ENCODE measurements around the gene FASLG.

The FASLG gene

DNA sequence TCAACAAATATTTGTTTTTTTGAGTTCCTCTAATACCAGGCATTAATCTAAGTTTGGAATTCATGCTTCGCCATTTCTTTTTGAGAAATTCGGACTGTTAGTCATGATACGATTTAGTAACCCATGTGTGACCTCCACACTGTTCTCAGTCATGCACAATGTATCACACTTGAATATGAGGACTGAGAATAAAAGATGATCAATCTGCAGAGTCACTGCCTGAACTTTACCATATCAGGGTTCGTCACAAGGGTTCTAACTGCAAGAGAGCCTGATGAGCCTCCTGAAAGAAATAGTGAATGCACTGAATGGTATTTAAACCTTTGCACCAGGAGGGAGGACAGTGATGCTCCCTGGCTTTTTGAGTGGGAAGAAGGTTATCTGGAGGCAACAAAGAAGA lies 10.9 kb upstream of the FASLG start:
- no peak for DNase-seq

DNA sequence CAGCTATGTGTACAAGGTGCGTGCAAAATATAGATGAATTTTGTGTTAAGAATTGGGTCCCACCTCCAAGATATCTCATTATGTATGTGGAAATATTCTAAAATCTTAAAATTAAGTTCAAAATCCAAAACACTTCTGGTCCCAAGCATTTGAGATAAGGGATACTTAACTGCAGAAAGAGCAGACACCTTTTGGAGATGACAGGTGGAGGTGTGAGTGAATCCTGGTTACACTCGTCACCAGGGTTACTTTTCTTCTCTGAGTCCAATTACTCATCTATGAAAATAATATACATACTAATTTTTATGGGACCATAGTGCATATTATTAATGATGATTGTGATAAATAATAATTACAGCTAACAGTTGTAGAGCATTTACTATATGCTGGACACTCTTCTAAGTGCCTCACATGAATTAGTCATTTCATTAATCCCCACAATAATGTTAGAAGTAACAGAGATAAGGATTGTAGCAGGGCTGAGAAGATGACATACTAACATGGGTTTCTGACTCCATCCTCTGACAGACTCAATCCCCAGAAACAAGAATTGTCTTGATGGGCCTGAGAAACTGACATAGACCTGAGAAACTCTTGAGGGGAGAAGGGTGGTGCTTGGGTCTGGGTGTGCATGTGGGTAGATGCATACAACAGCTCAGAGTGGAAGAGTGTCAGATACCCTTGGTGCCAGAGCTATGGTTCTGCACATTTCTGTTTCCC lies 8.3 kb upstream of the FASLG start:
- no peak for DNase-seq

DNA sequence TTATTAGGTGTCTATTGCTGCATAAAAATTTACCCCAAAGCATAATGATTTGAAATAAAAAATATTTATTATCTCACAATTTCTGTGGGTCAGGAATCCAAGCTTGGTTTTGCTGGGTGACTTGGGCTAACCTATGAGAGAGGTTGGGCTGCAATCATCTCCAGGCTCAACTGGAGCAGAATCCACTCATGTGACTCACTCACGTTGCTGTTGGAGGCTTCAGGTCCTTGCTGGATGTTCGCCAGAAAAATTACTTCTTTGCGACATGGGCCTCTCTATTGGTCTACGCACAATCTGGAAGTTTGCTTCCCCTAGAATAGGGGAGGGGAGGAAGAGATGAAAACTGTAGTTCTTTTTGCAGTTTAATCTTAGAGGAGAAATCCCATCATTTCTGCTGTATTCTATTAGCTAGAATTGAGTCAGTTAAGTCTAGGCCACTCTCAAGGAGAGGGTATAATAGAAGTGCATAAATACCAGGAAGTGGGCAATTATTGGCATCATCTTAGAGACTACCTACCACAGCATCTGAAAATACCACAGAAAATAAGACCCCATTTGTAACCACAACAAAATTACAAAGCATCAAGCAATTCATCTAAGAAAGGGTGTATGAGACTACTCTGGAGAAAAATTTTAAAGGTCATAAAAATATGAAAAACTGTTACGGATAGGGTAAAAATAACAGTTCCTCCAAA lies 5.7 kb upstream of the FASLG start:
- no peak for DNase-seq

DNA sequence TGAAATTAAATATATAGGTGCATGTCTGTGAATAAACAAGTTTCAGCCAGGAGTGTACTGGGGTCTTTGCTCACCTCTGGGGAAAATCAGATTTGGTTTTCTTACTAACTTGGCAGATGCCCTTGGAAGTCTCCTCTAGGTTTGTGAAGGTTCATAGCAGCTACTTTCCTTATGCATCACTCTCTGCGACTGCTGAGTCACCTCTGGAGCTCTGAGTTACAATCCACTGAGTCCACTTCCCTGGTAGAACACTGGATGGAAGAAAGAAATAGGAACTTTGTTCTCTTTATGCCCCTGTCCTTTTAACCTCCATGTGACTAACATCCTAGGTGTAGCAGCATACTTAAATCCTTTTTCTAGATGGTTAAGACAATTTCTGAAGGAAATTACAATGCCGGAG lies 4.4 kb upstream of the FASLG start:
- DNase-seq = no peak

DNA sequence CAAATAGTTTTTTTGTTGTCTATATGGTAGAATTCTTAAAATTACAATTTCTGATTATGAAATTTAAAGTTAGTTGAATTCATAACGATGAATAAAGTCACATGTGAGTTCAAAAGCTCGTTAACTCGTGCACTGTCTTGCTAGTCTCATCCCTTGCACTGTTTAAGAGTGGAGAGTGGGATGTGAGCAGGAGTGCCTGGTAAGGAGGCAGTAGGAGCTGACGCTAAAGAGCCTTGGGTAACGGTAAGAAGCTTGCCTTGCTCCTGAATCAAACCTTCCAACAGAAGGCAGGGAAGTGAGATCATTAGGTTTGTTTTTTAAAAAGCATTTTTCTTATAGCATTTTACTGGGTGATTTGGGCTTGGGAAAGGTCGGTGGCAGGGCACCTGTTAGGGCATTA lies 2.3 kb upstream of the FASLG start:
- DNase-seq = no peak

DNA sequence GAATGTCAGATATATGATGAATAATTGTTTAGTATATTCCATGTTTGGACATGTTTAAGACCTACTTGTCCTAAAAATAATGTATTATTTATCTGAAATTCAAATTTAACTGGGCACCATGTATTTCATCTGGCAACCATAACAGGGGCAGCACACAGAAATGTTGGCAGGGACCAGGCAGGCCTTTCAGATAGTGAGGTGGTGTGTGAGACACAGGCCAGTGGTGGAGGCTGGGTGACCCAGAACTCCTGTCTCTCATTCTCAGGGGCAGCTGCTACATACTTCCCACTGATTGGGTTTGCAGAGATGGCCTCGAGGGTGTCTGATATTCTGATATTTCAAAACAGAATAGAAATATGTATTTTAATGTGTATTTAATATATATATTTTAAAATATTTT lies 1.3 kb upstream of the FASLG start:
- no peak for DNase-seq

DNA sequence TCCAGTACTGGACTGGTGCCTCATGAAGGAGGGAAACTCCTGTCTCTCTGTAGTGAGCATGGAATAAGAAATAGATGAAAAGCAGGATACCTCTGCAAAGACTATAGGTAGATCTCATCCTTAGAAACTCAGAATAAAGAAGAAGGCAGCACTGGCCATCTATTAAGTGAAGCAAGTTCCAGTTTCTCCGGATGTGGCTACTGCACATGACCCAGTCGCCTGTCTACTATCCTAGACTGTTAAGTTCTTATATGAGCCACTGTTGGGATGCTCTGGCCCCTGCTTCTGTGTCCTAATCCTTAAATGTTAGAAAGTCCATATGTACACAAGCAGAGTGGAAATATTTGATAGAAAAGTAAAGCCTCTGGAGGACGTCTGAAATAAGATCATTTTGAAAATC lies 2.2 kb downstream of the FASLG start:
- DNase-seq = no peak

DNA sequence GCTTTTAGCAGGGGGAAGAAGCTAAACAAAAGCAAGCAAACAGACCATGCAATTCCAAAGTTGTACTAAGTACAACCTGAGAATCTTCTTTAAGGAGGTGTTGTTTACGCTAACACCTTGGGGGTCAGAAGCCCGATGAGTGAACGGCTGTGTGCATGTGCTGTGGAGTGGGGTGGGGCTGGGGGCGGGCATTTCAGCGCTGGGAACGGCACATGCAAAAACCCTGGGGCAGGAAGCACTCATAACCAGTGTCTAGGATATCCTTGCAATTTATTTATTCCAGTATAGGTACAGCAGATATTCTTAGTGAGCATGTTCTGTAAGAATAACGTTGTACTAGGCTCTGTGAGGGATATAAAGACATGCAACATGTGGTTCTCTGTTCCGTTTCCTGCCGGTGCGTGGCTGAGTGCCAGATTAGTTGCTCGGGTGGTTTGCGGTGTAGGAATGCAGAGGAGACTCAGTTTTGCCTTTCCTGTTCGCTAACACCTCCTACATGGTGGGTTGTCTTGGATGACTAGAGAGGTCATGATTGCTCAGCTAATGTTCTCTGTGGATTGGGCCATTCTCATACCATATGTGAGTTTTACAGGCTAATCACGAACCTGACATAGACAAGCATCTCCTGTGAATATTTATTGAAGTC lies 3.7 kb downstream of the FASLG start:
- peak; percentile 89 for DNase-seq

DNA sequence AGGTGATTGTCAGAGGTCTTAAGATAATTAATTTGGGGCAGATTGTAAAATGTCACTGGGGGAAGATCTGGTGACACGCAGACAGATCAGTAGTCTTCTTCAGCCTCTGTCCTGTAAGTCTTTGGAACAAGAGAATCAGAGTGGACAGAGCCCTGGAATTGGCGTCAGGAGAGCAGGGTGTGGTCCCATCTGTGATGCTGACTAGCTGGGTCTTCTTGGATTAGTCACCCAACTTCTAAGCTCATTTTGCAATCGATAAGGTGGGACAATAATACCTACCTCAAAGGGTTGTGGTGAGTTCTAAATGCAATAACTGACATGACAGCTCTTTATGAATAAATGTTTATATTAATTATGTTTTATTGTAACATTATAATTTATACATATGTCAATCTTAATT lies 4.8 kb downstream of the FASLG start:
- no peak for DNase-seq

DNA sequence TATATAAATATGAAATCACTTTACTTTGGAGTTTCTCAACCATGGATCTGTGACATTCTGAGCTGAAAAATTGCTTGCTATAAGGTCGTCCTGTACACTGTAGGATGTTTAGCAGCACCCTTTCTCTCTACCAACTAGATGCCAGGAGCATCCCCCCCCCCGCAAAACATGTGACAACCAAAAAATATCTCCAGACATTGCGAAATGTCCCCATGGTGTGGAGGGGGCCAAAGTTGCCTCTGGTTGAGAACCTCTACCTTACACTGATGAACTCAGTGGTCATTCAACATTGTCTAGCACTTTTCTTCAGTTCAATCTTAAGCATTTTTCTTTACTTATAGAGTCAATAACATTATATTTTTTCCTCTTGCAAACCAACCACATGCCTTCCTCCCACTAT lies 9.2 kb downstream of the FASLG start:
- DNase-seq = no peak

DNA sequence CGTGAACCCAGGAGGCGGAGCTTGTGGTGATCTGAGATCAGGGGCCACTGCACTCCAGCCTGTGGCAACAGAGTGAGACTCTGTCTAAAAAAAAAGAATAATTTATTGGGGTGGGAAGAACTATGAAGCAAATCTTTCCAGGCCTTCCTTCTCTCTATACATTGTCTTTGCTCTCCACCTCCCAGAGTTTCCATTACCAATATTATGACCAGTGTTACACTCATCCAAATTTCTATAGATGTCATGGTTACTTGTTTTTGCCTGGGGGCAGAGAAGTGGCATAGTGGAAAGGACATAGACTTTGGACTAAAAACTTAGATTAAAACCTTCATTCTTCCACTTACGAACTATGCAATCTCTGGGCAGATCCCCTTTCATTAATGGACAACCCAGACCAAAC lies 10.1 kb downstream of the FASLG start:
- no peak for DNase-seq

DNA sequence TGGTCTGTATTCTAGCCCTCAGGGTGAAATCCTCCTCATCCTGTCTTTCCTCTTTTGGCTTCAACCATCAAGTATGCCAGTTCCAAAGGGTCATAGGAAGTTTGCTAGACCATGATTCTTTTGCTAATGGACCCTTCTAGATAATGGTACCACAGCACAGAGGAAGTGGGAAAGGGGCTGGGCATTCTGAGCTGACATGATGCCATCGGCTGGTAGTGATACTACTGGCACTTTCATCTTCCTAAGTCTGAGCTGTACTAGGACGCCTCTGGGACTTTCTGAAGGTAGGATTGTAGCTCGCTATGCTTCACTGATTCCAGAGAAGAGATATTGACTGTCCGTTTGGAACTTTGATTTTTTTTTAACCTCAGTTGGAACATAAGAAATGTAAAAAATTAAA lies 11.4 kb downstream of the FASLG start:
- peak; percentile 21 for DNase-seq

DNA sequence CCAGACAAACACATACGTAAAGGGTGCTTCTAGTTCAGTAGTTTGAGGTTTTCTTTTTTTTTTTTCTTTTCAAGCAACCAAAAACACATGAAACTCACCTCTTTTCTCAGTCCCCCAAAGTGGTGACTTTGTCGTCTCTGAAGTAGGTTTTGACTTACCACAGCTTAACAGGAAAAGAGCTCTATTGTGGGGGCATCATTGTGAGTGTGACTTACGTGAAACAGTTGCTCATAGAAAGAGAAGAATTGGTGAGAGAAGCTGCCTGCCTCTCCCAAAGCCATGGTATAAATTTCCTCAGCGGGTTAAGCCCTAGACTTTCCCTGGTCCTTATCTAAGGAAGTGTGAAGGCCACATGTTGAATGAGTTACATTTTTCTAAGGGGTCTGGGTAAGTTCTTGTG lies 11.9 kb downstream of the FASLG start:
- DNase-seq = no peak

DNA sequence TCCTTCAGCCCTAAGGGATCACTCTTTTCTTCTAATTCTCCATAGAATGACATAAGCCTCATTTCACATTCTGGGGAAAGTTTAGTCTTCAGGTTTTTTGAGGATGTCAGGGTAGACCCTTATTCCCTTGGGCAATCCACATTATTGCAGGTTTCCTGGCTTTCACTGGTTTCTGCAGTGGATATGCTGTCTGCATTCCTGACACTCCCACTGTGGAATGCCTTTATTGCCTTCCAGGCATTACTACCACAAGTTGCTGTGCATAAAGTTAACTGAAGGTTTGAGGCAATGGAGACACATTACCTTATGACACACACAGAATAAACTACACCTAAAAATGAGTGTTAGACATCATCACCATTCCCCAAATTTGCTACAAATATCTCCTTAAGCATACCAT lies 12.7 kb downstream of the FASLG start:
- no peak for DNase-seq

DNA sequence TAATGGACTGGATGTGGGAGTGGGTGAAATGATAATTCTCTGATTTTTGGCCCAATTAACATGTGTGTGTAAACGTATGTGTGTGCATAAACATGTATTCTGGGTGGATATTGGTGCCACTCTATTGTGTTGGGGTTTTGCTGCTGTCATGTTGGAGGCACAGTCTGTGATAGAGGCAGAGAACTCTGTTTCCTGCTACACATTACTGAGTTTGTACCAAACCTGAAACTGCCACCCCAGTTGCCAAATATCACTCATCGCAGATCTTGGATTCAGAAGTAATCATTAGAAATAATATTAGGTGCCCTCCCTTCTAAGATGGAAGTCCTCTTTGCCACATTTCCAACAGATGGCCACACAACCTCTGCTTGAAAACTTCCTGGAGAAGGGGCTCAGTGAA lies 13.8 kb downstream of the FASLG start:
- no peak for DNase-seq

DNA sequence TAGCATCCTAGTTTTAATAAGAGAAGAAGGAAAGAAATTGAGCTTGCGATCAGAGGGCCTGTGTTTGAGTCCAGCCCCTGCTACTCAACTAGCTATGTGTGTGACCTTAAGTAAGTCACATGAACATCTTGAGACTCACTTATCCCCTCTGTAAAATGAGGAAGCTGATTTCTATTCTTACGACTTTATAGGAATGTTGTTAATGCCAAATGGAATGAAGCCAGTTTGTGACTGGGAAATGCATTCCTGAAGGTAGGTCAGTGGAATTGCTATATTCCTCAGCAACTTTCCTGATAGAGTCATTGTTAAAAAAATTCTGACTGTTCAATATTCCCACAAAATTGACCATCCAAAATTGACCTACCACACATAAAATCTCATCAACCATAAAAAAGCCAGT lies 14.9 kb downstream of the FASLG start:
- no peak for DNase-seq

DNA sequence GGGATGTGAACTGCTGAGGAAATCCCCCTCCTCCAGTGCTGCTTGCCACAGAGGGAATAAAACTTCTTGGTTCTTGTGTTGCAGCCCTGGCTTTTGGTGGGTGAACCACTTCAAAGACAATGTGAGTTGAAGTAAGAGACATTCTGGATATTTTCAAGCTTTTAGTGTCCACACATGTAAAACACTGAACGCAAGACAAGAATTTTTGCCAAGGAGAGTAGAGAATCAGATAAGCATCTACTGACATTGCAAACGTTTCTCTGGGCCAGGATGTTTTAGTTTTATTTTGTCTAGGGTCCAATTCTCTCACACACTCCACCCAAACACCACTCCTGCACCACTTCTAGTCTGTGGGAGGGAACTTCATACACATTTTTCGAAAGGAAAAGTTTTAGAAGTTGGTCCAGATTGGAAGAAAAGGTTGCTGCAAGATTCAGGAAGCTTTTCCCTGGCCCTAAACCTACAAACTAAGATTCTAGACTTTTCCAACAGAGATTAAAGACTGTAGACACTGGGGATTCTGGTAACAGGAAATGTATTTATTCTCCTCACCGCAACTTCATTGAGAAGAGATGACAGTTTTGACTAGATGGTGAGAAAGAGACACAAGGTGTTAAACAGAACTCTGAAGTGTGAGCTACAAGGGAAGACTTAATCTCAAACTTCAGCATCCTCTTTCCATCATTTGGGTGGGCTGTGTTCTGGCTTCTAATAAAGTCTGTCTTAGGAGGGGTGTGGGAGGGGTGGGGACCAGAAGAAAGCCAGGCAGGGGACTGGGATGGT lies 16.1 kb downstream of the FASLG start:
- no peak for DNase-seq

DNA sequence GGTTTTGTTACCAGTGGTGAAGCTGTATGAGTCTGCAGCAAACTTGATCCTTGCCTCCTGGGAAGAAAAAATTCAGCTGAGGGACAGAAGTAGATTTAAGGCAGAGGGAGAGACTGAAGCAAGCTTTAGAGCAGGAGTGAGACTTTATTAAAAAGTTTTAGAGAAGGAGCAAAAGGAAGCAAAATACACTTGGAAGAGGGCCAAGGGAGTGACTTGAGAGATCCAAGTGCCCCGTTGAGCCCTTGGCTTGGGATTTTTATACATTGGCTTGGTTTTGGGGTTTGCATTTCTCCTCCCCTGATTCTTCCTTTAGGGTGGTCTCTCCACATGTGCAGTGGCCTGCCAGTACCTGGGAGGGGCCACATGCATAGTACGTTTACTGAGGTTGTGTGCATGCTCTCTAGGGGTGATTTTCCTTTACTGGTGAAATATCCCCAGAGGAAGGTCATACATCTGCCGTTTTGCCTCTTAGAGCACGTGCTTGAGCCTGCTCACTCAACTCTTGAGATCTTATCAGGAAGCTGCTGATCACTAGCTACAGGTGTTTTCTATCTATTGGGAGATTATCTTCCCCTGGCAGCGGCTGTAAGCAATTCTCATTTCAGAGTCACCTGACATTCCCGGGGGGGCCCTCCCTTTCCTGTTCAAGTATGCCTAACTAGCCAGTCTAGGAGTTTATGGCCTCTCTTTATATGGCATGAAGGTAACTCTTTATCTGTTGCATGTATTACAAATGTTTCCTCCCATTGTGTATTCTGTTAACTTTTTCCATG lies 20.3 kb downstream of the FASLG start:
- no peak for DNase-seq

DNA sequence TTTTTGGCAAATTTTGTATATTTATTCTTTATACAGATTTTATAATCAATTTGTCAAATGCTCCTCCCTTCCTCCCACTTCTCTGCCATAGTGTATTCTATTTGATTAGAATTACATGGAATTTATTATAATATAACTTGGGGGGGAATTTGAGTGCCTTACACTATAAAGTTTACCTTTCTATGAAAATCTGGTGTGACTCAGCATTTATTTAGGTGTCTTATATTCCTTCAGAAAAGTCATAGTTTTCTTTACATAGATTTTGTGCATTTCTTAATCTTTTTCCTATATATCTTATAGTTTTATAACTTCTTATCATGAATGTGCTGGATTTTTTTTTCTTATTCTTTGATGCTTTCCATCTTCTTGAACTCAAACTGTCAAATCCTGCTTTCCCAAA lies 21.3 kb downstream of the FASLG start:
- no peak for DNase-seq

DNA sequence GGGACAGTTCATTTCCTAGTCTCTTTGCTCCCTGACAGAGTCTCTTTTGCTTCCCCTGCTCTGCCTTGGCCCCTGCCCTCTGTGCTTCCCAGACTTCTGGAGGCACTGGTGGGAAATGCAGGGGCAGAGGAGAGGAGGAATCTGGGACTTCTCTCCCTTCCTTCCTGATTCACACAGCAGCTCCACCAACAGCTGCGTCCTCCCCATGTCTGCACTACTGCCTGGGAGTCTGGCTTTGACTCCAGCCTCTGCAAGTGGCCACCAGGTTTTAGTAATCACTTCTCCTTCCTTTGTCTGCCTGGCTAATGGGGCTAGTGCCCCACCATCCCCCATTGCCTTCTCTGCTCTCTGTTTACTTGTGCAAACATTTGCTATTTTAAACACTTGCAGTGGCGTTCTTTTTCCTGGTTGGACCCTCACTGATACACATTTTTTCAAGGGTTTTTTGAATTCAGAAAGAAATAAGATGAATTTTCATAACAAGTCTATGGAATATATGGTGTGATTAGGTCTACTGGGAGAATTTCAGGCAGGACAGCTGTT lies 21.9 kb downstream of the FASLG start:
- no peak for DNase-seq

DNA sequence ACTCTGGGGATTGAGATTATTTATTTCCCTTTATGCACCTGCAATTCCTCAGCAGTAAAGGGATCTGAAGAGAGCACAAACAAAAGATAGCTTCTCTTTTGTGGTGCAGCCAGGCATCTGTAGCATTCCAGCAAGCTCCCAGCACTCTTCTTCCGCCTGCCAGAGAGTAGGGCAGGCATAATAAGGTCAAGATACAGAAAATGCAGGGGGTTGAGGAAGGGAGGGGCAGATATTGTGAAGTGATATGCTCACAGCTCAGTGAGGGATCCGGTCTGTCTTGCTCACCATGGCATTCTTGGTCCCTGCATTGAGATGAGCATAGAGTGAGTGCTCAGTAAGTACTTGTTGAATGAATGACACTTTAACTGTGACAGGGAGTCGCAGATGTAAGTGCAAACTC lies 23.9 kb downstream of the FASLG start:
- DNase-seq = no peak

DNA sequence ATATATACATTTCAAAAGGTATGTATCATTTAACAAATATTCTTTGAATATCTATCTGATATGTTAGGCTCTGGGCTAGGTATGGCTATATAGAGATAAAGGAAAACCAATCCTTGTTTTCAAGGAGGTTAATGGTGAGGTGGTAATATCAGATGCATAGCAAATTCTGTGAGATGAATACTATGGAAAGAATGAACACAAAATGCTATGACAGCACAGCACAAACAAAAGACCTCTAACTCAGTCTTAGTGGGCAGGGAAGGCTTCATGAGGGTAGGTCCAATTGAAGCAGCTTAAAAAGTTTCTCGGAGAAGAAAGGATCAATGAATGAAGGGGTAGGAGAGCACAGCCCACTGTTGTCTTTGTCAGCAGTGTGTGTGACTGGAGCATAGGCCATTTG lies 27.2 kb downstream of the FASLG start:
- DNase-seq = no peak
